ENCODE results near the gene CCL2.

- TF ChIP-seq EZH2 (IDR thresholded peaks at IDR 0.05; ENCODE audit: insufficient read depth, poor library complexity, severe bottlenecking) = no peak
- TF ChIP-seq EZH2phosphoT487 (IDR thresholded peaks at IDR 0.05; ENCODE audit: insufficient read depth, low read depth) = no peak
Observed at GRCh38 chr17:34225046-34225445, 30.0 kb upstream of the CCL2 start.

Data from GM23248 (cell line).